SK-MEL-5 (cell line): Measurements from ENCODE around the gene BAG1. TPM values are rescaled to one million over a fixed set of nuclear protein-coding genes. Genes with fewer than 3 reads are reported as not detected.

Experiments used
- DNase-seq: peaks from one replicate; pipeline ENCODE4 v3.0.0-alpha.2; 2016; ENCODE audit warnings: low read depth, low spot score
- in situ Hi-C: cut with HindIII; loops from 2 replicates; pipeline ENCODE4 v1.10.0; 2016; ENCODE audit warnings: low sequenced_read_pairs, high pct_unique_total_duplicates, low pct_unique_long_range_greater_than_20kb
- total RNA-seq: library from RNA; depleted of rRNA; stranded (reverse); fragments of >200 nt; shearing (Covaris generic); gene quantifications from 2 replicates; pipeline ENCODE4 v1.2.3, GENCODE V29; 2014

The BAG1 gene
- total RNA-seq, 1 experiment from 2014 or later, result 60.9 TPM

- no peak for DNase-seq
- in situ Hi-C loops, result no loop called here
Measured at GRCh38 chr9:33229359-33230114, 35.0 kb downstream of the BAG1 start.

GRCh38 chr9:33228606-33229005 lies 35.9 kb downstream of the BAG1 start:
- no peak for DNase-seq
- in situ Hi-C loops, result no loop called here

GRCh38 chr9:33227741-33228140 lies 36.8 kb downstream of the BAG1 start:
- in situ Hi-C loops, result no loop called here
- DNase-seq, result no peak

GRCh38 chr9:33227008-33227398 lies 37.5 kb downstream of the BAG1 start:
- DNase-seq, result no peak
- in situ Hi-C loops, result no loop called here

GRCh38 chr9:33225319-33226147 lies 39.0 kb downstream of the BAG1 start:
- peak; percentile 75 for DNase-seq
- in situ Hi-C loops, result no loop called here

- DNase-seq, result peak; percentile 43
- in situ Hi-C loops, result no loop called here
Measured at GRCh38 chr9:33223696-33224095, 40.8 kb downstream of the BAG1 start.

GRCh38 chr9:33222031-33222430 lies 42.5 kb downstream of the BAG1 start:
- in situ Hi-C loops, result no loop called here
- no peak for DNase-seq

GRCh38 chr9:33221568-33221884 lies 43.0 kb downstream of the BAG1 start:
- in situ Hi-C loops, result no loop called here

GRCh38 chr9:33220681-33221567 lies 43.6 kb downstream of the BAG1 start:
- in situ Hi-C loops, result no loop called here

More at GRCh38 chr9:33221568-33221884, 43.0 kb downstream of the BAG1 start:
- DNase-seq, result no peak

GRCh38 chr9:33211695-33212393 lies 52.7 kb downstream of the BAG1 start:
- no peak for DNase-seq
- in situ Hi-C loops, result no loop called here

More at GRCh38 chr9:33220681-33221567, 43.6 kb downstream of the BAG1 start:
- DNase-seq, result no peak

- no peak for DNase-seq
- in situ Hi-C loops, result no loop called here
Measured at GRCh38 chr9:33210006-33210715, 54.3 kb downstream of the BAG1 start.

GRCh38 chr9:33209394-33209793 lies 55.1 kb downstream of the BAG1 start:
- in situ Hi-C loops, result no loop called here
- DNase-seq, result no peak

GRCh38 chr9:33202552-33203201 lies 61.8 kb downstream of the BAG1 start:
- in situ Hi-C loops, result no loop called here
- peak; percentile 89 for DNase-seq
